ENCODE data around the gene NLRP6.
"Not testable (repeated sequence)": the region's sequence is repeated elsewhere in the genome, so short reads cannot be mapped to it uniquely, and the experiment has no call there.

Gene NLRP6

GRCh38 chr11:316031-316701 lies 38.0 kb downstream of the NLRP6 start:
- no peaks in the 10 kb centered on the region for H3K27me3 ChIP-seq (ENCODE audit: insufficient read depth, low read length)
- peak overlapping the region; percentile 14 for H3K4me3 ChIP-seq (ENCODE audit: low read length)
- H3K4me1 ChIP-seq (ENCODE audit: insufficient read depth, low read length) = peaks cover 41% of the 10 kb centered on the region
- no peaks in the 10 kb centered on the region for H3K9me3 ChIP-seq (ENCODE audit: low read length)
- H3K36me3 ChIP-seq (ENCODE audit: insufficient read depth, low read length) = no peaks in the 10 kb centered on the region
- H2AFZ ChIP-seq (ENCODE audit: low read depth, low read length) = no peak overlapping the region

GRCh38 chr11:316891-317301 lies 38.7 kb downstream of the NLRP6 start:
- H3K4me1 ChIP-seq (ENCODE audit: insufficient read depth, low read length) = peaks cover 38% of the 10 kb centered on the region
- no peaks in the 10 kb centered on the region for H3K36me3 ChIP-seq (ENCODE audit: insufficient read depth, low read length)
- H3K9me3 ChIP-seq (ENCODE audit: low read length) = no peaks in the 10 kb centered on the region
- H3K27me3 ChIP-seq (ENCODE audit: insufficient read depth, low read length) = no peaks in the 10 kb centered on the region
- H2AFZ ChIP-seq (ENCODE audit: low read depth, low read length) = no peak overlapping the region
- H3K4me3 ChIP-seq (ENCODE audit: low read length) = no peak overlapping the region

- not testable (repeated sequence) for H2AFZ ChIP-seq (ENCODE audit: low read depth, low read length); H3K4me3 ChIP-seq (ENCODE audit: low read length); H3K27me3 ChIP-seq (ENCODE audit: insufficient read depth, low read length); H3K9me3 ChIP-seq (ENCODE audit: low read length); H3K36me3 ChIP-seq (ENCODE audit: insufficient read depth, low read length)
- peaks cover 32% of the 10 kb centered on the region for H3K4me1 ChIP-seq (ENCODE audit: insufficient read depth, low read length)
Measured at GRCh38 chr11:317668-318404, 39.6 kb downstream of the NLRP6 start.

- Histone ChIP-seq H3K4me3 (ENCODE audit: low read length) (peak overlapping the region; percentile 45), H3K4me1 (ENCODE audit: insufficient read depth, low read length) (peaks cover 25% of the 10 kb centered on the region)
- H3K27me3 ChIP-seq (ENCODE audit: insufficient read depth, low read length); H3K36me3 ChIP-seq (ENCODE audit: insufficient read depth, low read length); H3K9me3 ChIP-seq (ENCODE audit: low read length); H2AFZ ChIP-seq (ENCODE audit: low read depth, low read length): not testable (repeated sequence)
Measured at GRCh38 chr11:318405-319120, 40.4 kb downstream of the NLRP6 start.

GRCh38 chr11:319121-319887 lies 41.1 kb downstream of the NLRP6 start:
- not testable (repeated sequence) for H3K27me3 ChIP-seq (ENCODE audit: insufficient read depth, low read length); H3K9me3 ChIP-seq (ENCODE audit: low read length); H2AFZ ChIP-seq (ENCODE audit: low read depth, low read length); H3K36me3 ChIP-seq (ENCODE audit: insufficient read depth, low read length)
- Histone ChIP-seq H3K4me1 (ENCODE audit: insufficient read depth, low read length) (peaks cover 22% of the 10 kb centered on the region), H3K4me3 (ENCODE audit: low read length) (peak overlapping the region; percentile 70)

- H3K4me3 ChIP-seq (ENCODE audit: low read length) = peak overlapping the region; percentile 70
Measured at GRCh38 chr11:319888-320273, 41.7 kb downstream of the NLRP6 start.

GRCh38 chr11:324156-324555 lies 45.9 kb downstream of the NLRP6 start:
- no peaks in the 10 kb centered on the region for H3K36me3 ChIP-seq (ENCODE audit: insufficient read depth, low read length)
- no peak overlapping the region for H2AFZ ChIP-seq (ENCODE audit: low read depth, low read length)
- no peaks in the 10 kb centered on the region for H3K9me3 ChIP-seq (ENCODE audit: low read length)
- H3K4me3 ChIP-seq (ENCODE audit: low read length) = no peak overlapping the region
- H3K27me3 ChIP-seq (ENCODE audit: insufficient read depth, low read length) = no peaks in the 10 kb centered on the region
- peaks cover 14% of the 10 kb centered on the region for H3K4me1 ChIP-seq (ENCODE audit: insufficient read depth, low read length)

More at GRCh38 chr11:319888-320273, 41.7 kb downstream of the NLRP6 start:
- not testable (repeated sequence) for H2AFZ ChIP-seq (ENCODE audit: low read depth, low read length); H3K36me3 ChIP-seq (ENCODE audit: insufficient read depth, low read length); H3K27me3 ChIP-seq (ENCODE audit: insufficient read depth, low read length); H3K9me3 ChIP-seq (ENCODE audit: low read length)
- peaks cover 23% of the 10 kb centered on the region for H3K4me1 ChIP-seq (ENCODE audit: insufficient read depth, low read length)

- H3K4me1 ChIP-seq (ENCODE audit: insufficient read depth, low read length); H2AFZ ChIP-seq (ENCODE audit: low read depth, low read length); H3K4me3 ChIP-seq (ENCODE audit: low read length); H3K9me3 ChIP-seq (ENCODE audit: low read length); H3K36me3 ChIP-seq (ENCODE audit: insufficient read depth, low read length); H3K27me3 ChIP-seq (ENCODE audit: insufficient read depth, low read length): not testable (repeated sequence)
Measured at GRCh38 chr11:324593-325517, 46.6 kb downstream of the NLRP6 start.

- Histone ChIP-seq H3K27me3 (ENCODE audit: insufficient read depth, low read length) (no peaks in the 10 kb centered on the region), H3K36me3 (ENCODE audit: insufficient read depth, low read length) (no peaks in the 10 kb centered on the region), H3K4me3 (ENCODE audit: low read length) (no peak overlapping the region), H3K4me1 (ENCODE audit: insufficient read depth, low read length) (peaks cover 7% of the 10 kb centered on the region), H2AFZ (ENCODE audit: low read depth, low read length) (no peak overlapping the region), H3K9me3 (ENCODE audit: low read length) (no peaks in the 10 kb centered on the region)
Measured at GRCh38 chr11:325796-326591, 47.8 kb downstream of the NLRP6 start.

GRCh38 chr11:326592-326841 lies 48.3 kb downstream of the NLRP6 start:
- peaks cover 6% of the 10 kb centered on the region for H3K4me1 ChIP-seq (ENCODE audit: insufficient read depth, low read length)
- no peaks in the 10 kb centered on the region for H3K27me3 ChIP-seq (ENCODE audit: insufficient read depth, low read length)
- H3K9me3 ChIP-seq (ENCODE audit: low read length) = peaks cover 3% of the 10 kb centered on the region
- no peak overlapping the region for H3K4me3 ChIP-seq (ENCODE audit: low read length)
- no peak overlapping the region for H2AFZ ChIP-seq (ENCODE audit: low read depth, low read length)
- H3K36me3 ChIP-seq (ENCODE audit: insufficient read depth, low read length) = no peaks in the 10 kb centered on the region

GRCh38 chr11:326842-327580 lies 48.8 kb downstream of the NLRP6 start:
- no peaks in the 10 kb centered on the region for H3K27me3 ChIP-seq (ENCODE audit: insufficient read depth, low read length)
- H3K36me3 ChIP-seq (ENCODE audit: insufficient read depth, low read length) = no peaks in the 10 kb centered on the region
- no peak overlapping the region for H2AFZ ChIP-seq (ENCODE audit: low read depth, low read length)
- no peak overlapping the region for H3K4me3 ChIP-seq (ENCODE audit: low read length)
- peaks cover 4% of the 10 kb centered on the region for H3K9me3 ChIP-seq (ENCODE audit: low read length)
- peaks cover 6% of the 10 kb centered on the region for H3K4me1 ChIP-seq (ENCODE audit: insufficient read depth, low read length)

Data from neuron (in vitro differentiated cells).